ENCODE results near the gene PPT2.

DNA sequence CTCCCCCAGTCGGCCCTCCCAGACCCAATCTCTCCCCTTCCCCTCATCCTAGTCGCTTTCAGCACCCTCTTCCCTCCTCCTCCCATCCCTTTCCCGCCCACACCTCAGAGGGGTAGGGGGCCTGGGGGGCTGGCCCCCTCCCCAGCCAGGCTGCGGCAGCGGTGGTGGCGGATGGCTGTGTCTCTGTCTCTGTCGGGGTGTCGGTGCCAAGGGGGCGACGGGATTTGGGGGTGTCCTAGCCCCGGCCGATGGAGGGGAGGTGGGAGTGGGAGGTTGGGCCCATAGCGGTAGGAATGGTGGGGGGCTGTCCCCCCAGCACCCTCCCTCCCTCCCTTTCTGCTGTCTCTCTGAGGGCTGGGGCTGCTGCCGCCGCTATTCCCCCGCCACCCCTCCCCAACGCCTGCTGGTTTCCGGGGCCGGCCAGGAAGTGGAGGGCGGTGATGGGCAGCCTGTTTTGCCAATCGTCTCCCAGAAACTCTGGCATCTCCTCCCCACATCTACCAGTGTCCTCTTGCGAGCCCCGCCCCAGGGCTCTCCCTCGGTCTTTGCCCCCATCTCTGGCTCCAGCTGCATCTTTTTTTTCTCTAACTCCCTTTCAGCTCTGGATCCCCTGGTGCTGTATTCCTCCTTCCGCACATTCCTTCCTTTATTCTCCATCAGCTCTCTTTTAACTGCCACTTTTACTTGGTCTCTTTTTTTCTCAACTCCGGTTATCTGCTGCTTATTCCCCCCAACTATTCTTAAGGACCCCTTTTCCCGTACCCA, 22.0 kb downstream of the PPT2 start, which contains the start of gene AGPAT1:
- no peak for TF ChIP-seq CTCF (IDR thresholded peaks at IDR 0.05)
- TF ChIP-seq EP300 (IDR thresholded peaks at IDR 0.05) = no peak
